ENCODE data around the gene TBX4.

DNA sequence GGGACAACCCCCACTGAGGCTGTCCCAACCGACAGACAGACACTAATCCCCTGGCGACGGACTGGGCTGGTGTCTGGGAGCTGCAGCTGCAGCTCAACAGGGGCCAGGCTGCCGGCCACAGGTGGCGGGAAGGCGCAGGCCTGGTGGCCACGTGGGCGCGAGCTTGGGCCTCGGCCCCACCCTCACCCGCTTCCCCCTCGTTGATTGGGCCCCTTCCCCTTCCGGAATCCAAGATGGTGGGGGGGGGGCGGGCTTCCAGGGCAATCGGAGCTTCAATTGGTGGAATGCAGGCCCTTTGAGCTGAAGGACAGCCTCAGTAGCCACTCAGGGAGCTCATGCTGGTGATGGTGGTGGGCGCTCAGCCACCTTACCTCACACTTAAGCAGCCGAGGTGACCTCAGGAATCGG is 8.7 kb upstream of the TBX4 start:
- TF ChIP-seq CTCF (IDR thresholded peaks at IDR 0.05; ENCODE audit: insufficient read depth, low read length, poor library complexity, severe bottlenecking), result no peak
- TF ChIP-seq EZH2phosphoT487 (conservative IDR thresholded peaks at IDR 0.05; ENCODE audit: low read length), result no peak
